Fibroblast of upper back skin (primary cell): Measurements from ENCODE around the gene SOBP.
"Not testable (repeated sequence)": the region's sequence is repeated elsewhere in the genome, so short reads cannot be mapped to it uniquely, and the experiment has no call there.

Experiments
- DNase-seq: peaks from one replicate; pipeline ENCODE4 v3.0.0-alpha.2; 2013

The SOBP gene

GRCh38 chr6:107488174-107488874 lies 1.6 kb upstream of the SOBP start:
- DNase-seq: no peak

DNA sequence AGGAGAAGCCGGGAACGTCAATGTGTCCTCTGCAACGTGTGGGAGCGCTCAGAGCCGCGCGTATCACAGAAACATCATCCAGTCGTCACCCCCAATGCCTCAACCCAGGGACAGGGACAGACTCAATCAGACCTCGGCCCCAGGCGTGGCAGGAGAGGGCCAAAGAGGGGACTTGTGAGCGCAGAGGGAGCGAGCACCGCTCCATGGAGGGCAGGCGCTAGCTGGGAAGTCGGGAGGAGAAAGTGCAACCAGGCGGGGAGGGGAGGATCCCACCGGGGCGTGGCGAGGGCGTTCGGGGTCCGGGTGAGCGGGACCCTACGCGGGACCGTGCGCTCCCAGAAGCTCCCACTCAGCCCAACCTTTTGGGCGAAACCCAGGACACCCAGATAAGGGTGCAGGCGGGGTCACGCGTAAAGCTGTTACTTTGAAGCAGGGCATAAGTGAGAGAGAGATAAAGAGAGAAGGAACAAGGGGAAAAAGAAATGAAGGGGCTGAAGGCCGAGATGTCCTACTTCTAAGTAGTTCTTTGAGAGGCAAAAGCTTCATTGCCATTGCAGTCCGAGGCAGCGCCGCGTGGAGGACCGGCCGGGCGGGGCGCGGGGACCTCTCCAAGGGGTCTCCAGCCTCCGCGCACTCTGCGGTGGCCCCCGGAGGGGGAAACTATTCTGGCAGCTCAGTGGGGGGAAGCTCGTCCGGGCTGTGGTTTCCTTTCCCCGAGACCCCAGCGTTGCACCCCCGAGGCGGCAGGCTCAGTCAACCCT lies 862 bp upstream of the SOBP start:
- peak; percentile 6 for DNase-seq

DNA sequence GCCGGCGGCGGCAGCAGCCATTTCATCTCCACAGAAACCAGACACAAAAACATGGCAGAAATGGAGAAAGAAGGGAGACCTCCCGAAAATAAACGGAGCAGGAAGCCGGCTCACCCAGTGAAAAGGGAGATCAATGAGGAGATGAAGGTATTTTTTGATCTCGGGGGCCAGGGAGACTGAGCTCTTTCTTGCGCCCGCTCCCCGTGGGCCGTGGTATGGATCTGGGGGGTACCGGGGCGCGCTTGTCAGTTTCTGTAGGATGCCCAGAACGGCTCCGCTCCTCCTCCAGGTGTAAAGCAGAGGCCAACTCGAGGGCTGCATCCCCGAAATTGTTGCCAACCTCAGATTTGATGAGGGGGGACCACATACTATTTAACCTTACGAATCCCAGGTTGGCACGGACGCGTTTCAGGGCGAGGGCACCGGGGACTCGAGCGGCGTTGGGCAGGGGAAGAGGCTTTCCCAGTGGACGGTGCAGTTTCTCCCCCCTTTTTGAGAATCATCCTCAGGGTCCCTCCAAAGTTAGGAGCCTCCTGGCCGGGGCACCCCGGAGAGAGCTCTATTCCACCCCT lies 735 bp downstream of the SOBP start:
- DNase-seq: no peak

DNA sequence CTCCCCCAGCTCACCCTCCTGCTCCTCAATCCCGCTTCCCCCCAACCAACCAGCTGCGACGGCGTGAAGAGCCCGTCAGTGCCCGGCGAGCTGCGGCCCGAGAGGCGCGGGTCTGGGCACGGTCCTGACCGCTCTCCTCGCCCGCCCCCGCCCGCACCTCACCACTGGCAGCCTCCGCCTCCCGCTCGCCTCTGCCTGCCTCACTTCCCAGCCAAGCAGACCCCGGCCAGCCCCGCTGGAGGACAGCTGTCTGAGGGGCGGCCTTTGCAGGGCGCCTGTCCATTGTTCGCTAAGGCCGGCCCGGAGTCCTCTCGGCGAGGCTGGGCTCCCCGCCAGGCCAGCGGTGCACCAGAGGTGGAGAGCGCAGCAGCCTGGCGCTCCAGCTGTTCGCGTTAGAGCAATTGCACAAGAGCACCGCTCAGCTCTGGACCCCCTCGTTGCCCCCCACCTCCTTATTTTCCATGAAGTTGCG lies 1.3 kb downstream of the SOBP start:
- DNase-seq: peak; percentile 19

DNA sequence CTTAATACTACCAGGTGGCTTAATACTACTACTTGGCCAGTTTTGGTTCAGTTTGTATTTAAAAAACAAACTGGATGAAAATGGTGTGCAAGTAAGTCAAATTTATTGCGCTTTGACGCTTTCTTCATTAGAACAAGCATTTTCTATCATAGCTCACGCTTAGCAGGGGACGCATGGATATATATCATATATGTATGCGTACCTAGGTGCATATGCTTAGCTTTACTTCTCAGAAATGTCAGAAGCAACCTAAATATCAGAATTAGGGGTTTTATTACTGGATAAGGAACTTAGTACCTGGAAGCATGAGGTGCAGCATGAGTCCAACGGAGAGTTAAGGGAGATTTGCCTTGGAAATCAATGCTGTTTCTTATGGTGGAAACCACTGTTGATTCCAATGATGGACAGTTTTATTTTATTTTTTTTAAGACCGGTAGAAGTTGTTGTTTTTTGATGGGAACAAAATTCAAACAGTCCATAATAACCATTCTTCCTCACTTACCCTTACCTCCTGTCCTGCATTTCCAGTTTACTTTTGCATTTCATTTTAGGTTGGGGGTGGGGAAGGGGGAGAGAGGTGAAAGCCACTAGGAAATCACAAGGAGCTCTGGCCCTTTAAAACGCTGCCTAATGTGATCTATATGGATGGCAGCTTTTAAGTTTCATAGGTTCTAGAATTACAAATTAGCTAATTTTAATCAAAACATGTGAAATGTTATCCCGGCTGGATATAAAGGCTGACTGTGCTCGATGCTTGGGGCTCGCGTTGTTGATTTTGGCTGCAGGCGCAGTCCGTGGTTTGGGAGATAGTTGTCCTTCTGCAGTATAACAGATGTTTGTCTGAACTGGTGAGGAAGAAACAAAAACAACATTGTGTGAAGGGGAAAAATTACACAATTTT lies 2.1 kb downstream of the SOBP start:
- peak; percentile 48 for DNase-seq

GRCh38 chr6:107493158-107494057 lies 3.5 kb downstream of the SOBP start:
- DNase-seq: peak; percentile 26

- peak; percentile 47 for DNase-seq
Observed at GRCh38 chr6:107495196-107495643, 5.3 kb downstream of the SOBP start.

GRCh38 chr6:107495971-107496370 lies 6.1 kb downstream of the SOBP start:
- no peak for DNase-seq

- no peak for DNase-seq
Observed at GRCh38 chr6:107496892-107497684, 7.2 kb downstream of the SOBP start.

DNA sequence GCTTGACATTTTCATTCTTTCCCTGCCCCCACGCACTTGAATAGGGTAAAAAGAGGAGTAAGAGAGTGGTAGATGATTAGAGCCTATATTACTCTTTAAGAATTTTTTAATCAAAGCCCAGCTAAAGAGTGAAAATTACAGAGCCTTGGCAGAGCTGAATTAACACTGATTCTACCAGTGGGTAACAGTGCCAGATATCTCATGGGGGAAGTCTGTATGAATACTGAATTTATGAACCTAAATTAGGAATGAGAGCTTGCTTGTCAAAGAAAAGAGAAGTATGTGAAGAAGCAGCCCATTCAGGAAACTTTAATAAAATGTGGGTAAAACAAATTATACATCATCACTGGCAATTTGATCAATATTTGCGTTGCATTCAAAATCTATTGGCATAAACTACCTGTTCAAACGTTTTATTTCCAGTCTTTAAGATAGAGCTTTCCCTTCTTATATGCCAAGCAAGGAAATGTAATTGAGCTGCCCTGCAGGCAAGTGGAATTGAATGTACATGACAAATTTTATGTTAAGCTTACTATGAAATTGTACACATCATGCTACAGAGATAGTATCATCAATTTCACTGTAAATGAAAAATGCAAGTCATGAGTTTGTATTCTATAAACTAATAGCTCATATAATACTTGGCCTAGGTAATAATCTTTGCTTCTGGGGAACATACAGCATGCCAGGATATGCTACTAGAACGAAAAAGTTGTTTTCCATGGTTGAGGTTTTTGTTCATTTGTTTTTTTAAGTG lies 14.5 kb downstream of the SOBP start:
- DNase-seq: no peak

DNA sequence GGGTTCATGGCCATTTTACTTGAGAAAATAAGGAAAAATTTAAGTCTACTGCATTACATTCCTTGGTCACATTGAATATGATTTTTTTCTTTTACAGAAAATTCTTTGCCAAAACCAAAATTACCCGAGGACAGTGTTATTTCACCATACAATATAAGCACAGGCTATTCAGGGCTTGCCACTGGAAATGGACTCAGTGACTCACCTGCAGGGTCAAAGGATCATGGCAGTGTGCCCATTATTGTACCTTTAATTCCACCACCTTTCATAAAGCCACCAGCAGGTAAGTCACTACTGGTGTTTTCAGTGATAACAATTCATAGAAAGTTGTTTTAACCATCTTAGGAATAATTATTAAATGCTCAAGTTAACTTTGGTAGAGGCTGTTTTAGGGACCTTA lies 16.2 kb downstream of the SOBP start:
- peak; percentile 2 for DNase-seq

DNA sequence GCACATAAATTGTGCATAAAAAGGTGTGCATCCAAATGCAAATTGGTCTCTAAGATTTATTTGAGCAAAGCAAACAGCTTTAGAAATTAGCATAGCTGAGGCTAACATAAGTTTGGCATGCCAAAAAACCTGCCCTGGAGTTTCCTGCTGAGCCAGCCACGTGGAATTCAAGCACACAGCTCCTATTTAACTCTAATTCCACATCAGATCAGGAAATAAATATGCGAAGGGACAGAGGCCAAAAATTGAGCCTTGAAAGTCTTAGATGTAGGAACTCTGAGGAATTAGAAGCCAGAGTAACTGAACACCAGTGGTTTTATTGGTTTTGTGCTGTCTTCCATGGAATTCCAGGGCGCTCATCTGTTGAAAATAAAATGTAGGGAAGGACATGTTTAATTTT lies 19.6 kb downstream of the SOBP start:
- DNase-seq: peak; percentile 79

DNA sequence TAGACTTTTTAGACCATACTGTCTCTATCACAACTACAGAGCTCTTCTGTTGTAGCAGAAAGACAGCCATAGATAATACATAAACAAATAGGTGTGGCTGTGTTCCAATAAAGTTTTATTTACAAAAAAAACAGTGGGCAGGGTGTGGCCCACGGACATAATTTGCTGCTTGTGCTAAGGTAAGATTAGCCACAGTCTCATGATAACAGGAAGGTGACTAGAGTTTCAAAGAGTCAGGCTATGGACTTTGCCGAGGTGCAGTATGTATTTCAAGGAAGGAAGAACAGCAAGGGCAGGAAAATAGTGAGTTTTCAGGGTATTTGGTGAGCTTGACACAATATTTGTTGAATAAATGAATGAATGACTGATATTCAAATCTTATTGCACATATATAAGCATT lies 20.2 kb downstream of the SOBP start:
- no peak for DNase-seq

GRCh38 chr6:107511511-107511993 lies 21.6 kb downstream of the SOBP start:
- no peak for DNase-seq

GRCh38 chr6:107513214-107513613 lies 23.3 kb downstream of the SOBP start:
- peak; percentile 23 for DNase-seq

GRCh38 chr6:107515955-107516354 lies 26.0 kb downstream of the SOBP start:
- no peak for DNase-seq

- DNase-seq: no peak
Observed at GRCh38 chr6:107517274-107517673, 27.4 kb downstream of the SOBP start.

- not testable (repeated sequence) for DNase-seq
Observed at GRCh38 chr6:107519224-107519623, 29.3 kb downstream of the SOBP start.

DNA sequence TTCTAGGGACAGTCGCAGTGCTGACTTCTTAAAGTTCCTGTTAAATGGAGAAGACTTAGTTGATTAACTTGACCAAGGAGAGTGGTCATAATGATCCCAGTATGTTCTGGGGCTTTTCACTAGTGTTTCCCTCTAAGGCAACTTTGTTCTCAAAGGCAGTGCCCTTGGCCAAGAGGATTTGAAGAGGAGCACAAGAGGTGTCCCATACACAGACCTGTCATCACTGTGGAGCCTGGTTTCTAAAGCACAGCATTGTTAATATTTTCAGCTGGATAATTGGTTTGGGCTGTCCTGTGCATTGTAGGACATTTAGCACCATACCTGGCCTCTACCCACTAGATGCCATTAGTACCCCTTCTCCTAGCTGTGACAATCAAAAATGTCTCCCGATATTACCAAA lies 30.8 kb downstream of the SOBP start:
- not testable (repeated sequence) for DNase-seq
